DMS53 treated with DMSO at 0.1 percent for 48 hours (cell line): ENCODE results near the gene FAM120B.

Experiments
- DNase-seq: peaks from one replicate; lab custom pipeline; 2025; ENCODE audit not compliant: unreplicated experiment; lab: John Stamatoyannopoulos, UW

Gene FAM120B

GRCh38 chr6:170454512-170455285, 148.1 kb downstream of the FAM120B start:
- DNase-seq = no peak

DNA sequence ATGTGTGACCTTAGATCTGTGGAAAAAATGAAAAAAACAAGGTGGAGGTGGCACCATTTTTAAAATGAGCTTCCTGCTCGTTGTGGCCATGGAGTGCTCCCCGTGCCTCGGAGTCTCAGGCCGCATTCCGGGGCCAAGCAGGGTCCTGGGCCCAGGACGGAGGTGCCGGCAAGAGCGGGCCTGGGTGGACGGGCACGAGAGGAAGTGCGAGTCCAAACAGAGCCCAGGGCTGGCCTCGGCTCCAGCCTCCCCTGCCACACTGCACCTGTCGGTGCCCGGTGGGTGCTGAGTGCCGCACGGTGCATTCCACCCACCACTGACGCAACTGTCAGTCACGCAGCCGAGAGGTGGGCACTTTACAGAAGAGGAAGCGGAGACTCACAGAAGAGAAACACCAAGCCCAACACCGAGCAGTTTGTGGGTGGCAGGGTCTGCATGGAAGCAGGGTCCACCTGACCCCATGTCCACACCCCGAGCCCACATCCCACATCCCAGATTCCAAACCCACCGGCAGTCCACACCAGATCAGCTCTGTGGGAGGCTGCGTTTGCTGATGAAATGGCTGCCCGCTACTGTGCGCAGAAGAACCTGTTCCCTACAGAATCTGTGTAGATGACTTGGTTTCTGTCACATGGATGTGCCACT, 148.9 kb downstream of the FAM120B start:
- DNase-seq = no peak

DNA sequence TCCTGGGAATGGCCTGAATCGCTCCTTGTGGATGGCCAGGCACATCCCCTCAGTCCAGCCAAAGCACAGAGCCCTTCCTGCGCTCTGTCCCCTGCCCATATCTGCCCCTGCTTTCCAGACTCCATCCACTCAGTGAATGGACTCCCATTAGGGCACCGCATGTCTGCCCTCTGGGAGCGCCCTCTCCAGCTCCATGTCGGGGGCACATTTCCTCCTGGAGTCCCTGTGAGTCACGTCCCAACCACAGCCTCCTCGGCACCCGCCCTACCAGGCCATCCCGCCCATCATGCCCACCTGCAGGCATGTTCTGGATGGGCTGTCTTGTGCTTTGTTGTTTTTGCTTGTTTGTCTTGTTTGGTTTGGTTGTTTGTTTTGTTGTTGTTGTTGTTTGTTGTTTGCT, 149.8 kb downstream of the FAM120B start:
- no peak for DNase-seq
